ENCODE measurements around the gene TNNT2. TPM values are rescaled to one million over a fixed set of nuclear protein-coding genes. Genes with fewer than 3 reads are reported as not detected.

TNNT2 gene
- total RNA-seq, 1 donor from 2014 or later, result 6.1 TPM

DNA sequence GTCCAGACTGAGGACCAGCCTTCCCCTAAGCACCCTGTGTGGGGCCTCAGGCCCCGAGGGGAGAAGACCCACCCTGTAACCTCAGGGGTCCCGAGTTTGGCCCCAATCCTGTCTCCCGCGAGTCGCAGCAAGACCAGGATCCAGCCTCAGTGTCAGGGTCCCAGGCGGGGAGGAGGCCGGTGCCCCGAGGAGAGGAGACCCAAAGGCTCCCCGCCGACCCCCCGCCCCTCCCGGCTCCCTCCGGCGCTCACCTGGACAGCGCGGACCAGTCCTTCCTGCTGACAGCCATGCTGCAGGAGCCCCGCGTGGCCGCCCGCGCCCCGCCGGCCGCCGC, 21.5 kb upstream of the TNNT2 start, which contains the start of gene LAD1:
TSS of gene LAD1 (minus strand) at position 307 of the 334 bp plus-strand sequence. CDS start at position 289, 18 bp downstream.
- TF ChIP-seq, protein P1, sequence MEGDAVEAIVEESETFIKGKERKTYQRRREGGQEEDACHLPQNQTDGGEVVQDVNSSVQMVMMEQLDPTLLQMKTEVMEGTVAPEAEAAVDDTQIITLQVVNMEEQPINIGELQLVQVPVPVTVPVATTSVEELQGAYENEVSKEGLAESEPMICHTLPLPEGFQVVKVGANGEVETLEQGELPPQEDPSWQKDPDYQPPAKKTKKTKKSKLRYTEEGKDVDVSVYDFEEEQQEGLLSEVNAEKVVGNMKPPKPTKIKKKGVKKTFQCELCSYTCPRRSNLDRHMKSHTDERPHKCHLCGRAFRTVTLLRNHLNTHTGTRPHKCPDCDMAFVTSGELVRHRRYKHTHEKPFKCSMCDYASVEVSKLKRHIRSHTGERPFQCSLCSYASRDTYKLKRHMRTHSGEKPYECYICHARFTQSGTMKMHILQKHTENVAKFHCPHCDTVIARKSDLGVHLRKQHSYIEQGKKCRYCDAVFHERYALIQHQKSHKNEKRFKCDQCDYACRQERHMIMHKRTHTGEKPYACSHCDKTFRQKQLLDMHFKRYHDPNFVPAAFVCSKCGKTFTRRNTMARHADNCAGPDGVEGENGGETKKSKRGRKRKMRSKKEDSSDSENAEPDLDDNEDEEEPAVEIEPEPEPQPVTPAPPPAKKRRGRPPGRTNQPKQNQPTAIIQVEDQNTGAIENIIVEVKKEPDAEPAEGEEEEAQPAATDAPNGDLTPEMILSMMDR (IDR thresholded peaks at IDR 0.05; ENCODE audit: insufficient read depth, low read depth, low read length), result no peak
- TF ChIP-seq EZH2 (IDR thresholded peaks at IDR 0.05; ENCODE audit: insufficient read depth, low read length), result no peak
- H4K20me1 ChIP-seq (ENCODE audit: insufficient read depth, low read length), result no peaks in the 10 kb centered on the region
- Mint-ChIP-seq H3K9me3 (ENCODE audit: unreplicated experiment) (no peaks in the 10 kb centered on the region), H3K27ac (ENCODE audit: unreplicated experiment) (no peak within 1 kb of the TSS), H3K4me3 (ENCODE audit: unreplicated experiment) (no peak within 1 kb of the TSS), H3K27me3 (ENCODE audit: low read depth, unreplicated experiment) (peaks cover 37% of the 10 kb centered on the region), H3K4me1 (ENCODE audit: low read depth, unreplicated experiment) (peaks cover 14% of the 10 kb centered on the region), H3K36me3 (ENCODE audit: low read depth, unreplicated experiment) (peaks cover 3% of the 10 kb centered on the region)
- peaks cover 60% of the 10 kb centered on the region for H3K27me3 ChIP-seq (ENCODE audit: insufficient read depth, low read length)
- no peak for DNase-seq (ENCODE audit: low read depth)
- no peaks in the 10 kb centered on the region for H3K36me3 ChIP-seq (ENCODE audit: insufficient read depth, low read length)
- H3K9ac ChIP-seq (ENCODE audit: low read length), result no peak within 1 kb of the TSS
- H3K9me3 ChIP-seq (ENCODE audit: insufficient read depth, low read depth, low read length), result peaks cover 2% of the 10 kb centered on the region
- no peak within 1 kb of the TSS for H3K4me3 ChIP-seq (ENCODE audit: insufficient read depth, low read depth, low read length)
- H2AFZ ChIP-seq (ENCODE audit: low read depth, low read length), result peak within 1 kb of the TSS; percentile 71
- H3K79me2 ChIP-seq (ENCODE audit: insufficient read depth, low read length), result no peaks in the 10 kb centered on the region
- peak within 1 kb of the TSS; percentile 72 for H3K4me2 ChIP-seq (ENCODE audit: low read length)
- no peak for FAIRE-seq
- H3K27ac ChIP-seq (ENCODE audit: low read depth, low read length), result no peak within 1 kb of the TSS
- no peaks in the 10 kb centered on the region for H3K4me1 ChIP-seq (ENCODE audit: insufficient read depth, low read length)

DNA sequence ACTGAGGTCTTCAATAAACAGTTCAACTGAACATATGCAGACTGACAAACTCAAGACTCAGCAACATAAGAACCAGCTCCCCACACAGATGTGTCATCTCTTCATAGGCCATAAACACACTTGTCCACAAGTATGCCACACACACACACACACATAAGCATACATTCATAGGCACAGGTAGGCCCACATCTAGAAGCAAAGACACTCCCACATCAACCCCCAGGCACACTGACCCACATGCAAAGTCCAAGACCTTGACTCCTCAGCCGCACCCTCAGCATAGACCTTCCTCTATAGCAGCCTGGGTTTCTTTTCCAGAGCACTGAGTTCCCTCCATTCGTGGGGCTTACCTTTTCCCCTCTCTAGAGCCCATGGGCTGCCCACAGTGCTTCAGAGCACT, 20.2 kb upstream of the TNNT2 start:
- H3K36me3 Mint-ChIP-seq (ENCODE audit: low read depth, unreplicated experiment), result peaks cover 3% of the 10 kb centered on the region
- no peaks in the 10 kb centered on the region for H3K9me3 Mint-ChIP-seq (ENCODE audit: unreplicated experiment)
- H3K79me2 ChIP-seq (ENCODE audit: insufficient read depth, low read length), result no peaks in the 10 kb centered on the region
- no peaks in the 10 kb centered on the region for H4K20me1 ChIP-seq (ENCODE audit: insufficient read depth, low read length)
- H3K4me1 ChIP-seq (ENCODE audit: insufficient read depth, low read length), result no peaks in the 10 kb centered on the region
- no peak for DNase-seq (ENCODE audit: low read depth)
- no peak overlapping the region for H2AFZ ChIP-seq (ENCODE audit: low read depth, low read length)
- no peak for FAIRE-seq
- no peak overlapping the region for H3K27ac ChIP-seq (ENCODE audit: low read depth, low read length)
- peaks cover 42% of the 10 kb centered on the region for H3K27me3 Mint-ChIP-seq (ENCODE audit: low read depth, unreplicated experiment)
- TF ChIP-seq EZH2 (IDR thresholded peaks at IDR 0.05; ENCODE audit: insufficient read depth, low read length), result no peak
- TF ChIP-seq, protein P1 (IDR thresholded peaks at IDR 0.05; ENCODE audit: insufficient read depth, low read depth, low read length), result no peak
- peak overlapping the region; percentile 17 for H3K4me3 Mint-ChIP-seq (ENCODE audit: unreplicated experiment)
- H3K4me2 ChIP-seq (ENCODE audit: low read length), result no peak overlapping the region
- H3K9ac ChIP-seq (ENCODE audit: low read length), result no peak overlapping the region
- H3K27ac Mint-ChIP-seq (ENCODE audit: unreplicated experiment), result no peak overlapping the region
- no peak overlapping the region for H3K4me3 ChIP-seq (ENCODE audit: insufficient read depth, low read depth, low read length)
- peaks cover 2% of the 10 kb centered on the region for H3K9me3 ChIP-seq (ENCODE audit: insufficient read depth, low read depth, low read length)
- H3K27me3 ChIP-seq (ENCODE audit: insufficient read depth, low read length), result peaks cover 47% of the 10 kb centered on the region
- peaks cover 14% of the 10 kb centered on the region for H3K4me1 Mint-ChIP-seq (ENCODE audit: low read depth, unreplicated experiment)
- H3K36me3 ChIP-seq (ENCODE audit: insufficient read depth, low read length), result no peaks in the 10 kb centered on the region

DNA sequence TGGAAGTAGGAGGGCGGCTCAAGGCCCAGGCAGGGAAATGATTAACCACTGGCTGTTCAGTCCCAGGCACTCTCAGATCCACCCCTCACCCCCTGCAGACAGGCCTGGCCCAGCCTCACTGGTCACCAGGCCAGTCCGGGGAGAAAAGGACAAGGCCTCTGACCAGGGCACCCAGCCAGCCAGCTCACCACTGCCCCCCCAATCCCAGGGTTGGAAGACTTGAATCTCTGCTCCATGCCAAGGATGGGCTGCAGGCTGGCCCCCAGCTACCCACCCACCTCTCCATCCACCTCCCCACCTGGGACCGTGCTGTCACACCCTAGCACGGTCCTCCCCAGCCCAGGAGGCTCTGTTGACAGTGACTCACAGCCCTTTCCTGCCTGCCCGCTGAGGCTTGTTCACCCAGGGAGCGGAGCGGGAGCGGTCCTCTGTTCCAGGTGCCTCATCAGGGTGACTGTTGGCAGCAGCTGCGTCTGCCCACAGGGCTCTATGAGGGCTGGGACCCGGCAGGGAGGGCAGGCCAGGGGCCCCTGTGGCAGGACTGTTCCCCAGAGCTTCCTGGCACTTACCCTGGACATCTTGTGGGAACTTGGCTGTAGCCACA, 19.5 kb upstream of the TNNT2 start:
- FAIRE-seq (no peak), DNase-seq (ENCODE audit: low read depth) (no peak)
- Histone ChIP-seq H3K4me1 (ENCODE audit: insufficient read depth, low read length) (no peaks in the 10 kb centered on the region), H3K79me2 (ENCODE audit: insufficient read depth, low read length) (no peaks in the 10 kb centered on the region), H4K20me1 (ENCODE audit: insufficient read depth, low read length) (no peaks in the 10 kb centered on the region), H3K9ac (ENCODE audit: low read length) (no peak overlapping the region), H3K27ac (ENCODE audit: low read depth, low read length) (no peak overlapping the region), H2AFZ (ENCODE audit: low read depth, low read length) (no peak overlapping the region), H3K27me3 (ENCODE audit: insufficient read depth, low read length) (peaks cover 42% of the 10 kb centered on the region), H3K9me3 (ENCODE audit: insufficient read depth, low read depth, low read length) (peaks cover 2% of the 10 kb centered on the region), H3K4me3 (ENCODE audit: insufficient read depth, low read depth, low read length) (no peak overlapping the region), H3K36me3 (ENCODE audit: insufficient read depth, low read length) (no peaks in the 10 kb centered on the region), H3K4me2 (ENCODE audit: low read length) (no peak overlapping the region)
- TF ChIP-seq, protein P1 (IDR thresholded peaks at IDR 0.05; ENCODE audit: insufficient read depth, low read depth, low read length), result no peak
- no peak for TF ChIP-seq EZH2 (IDR thresholded peaks at IDR 0.05; ENCODE audit: insufficient read depth, low read length)
- H3K4me1 Mint-ChIP-seq (ENCODE audit: low read depth, unreplicated experiment), result peaks cover 14% of the 10 kb centered on the region
- H3K9me3 Mint-ChIP-seq (ENCODE audit: unreplicated experiment), result no peaks in the 10 kb centered on the region
- peaks cover 46% of the 10 kb centered on the region for H3K27me3 Mint-ChIP-seq (ENCODE audit: low read depth, unreplicated experiment)
- peaks cover 3% of the 10 kb centered on the region for H3K36me3 Mint-ChIP-seq (ENCODE audit: low read depth, unreplicated experiment)
- no peak overlapping the region for H3K4me3 Mint-ChIP-seq (ENCODE audit: unreplicated experiment)
- no peak overlapping the region for H3K27ac Mint-ChIP-seq (ENCODE audit: unreplicated experiment)
